NOMO-1 treated with DMSO at 0.1 percent for 48 hours (cell line): Measurements from ENCODE around the gene TRIM31.
"Not testable (repeated sequence)": the region's sequence is repeated elsewhere in the genome, so short reads cannot be mapped to it uniquely, and the experiment has no call there.

Source experiments
- DNase-seq: peaks from one replicate; lab custom pipeline; 2025; ENCODE audit not compliant: unreplicated experiment; lab: John Stamatoyannopoulos, UW

TRIM31 gene

DNA sequence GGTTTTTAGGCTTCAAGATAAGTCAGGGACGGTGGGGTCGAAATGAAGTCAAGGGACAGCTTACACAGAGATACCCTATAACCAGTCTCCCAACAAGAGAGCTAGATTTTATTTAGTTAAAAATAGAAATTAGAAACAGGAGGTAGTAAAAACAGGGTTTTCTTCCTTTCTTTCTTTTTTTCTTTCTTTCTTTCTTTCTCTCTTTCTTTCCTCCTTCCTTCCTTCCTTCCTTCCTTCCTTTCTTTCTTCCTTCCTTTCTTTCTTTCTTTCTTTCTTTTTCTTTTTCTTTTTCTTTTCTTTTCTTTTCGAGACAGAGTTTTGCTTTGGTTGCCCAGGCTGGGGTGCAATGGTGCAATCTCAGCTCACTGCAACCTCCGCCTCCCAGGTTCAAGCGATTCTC is 5.8 kb upstream of the TRIM31 start:
- DNase-seq, result not testable (repeated sequence)

DNA sequence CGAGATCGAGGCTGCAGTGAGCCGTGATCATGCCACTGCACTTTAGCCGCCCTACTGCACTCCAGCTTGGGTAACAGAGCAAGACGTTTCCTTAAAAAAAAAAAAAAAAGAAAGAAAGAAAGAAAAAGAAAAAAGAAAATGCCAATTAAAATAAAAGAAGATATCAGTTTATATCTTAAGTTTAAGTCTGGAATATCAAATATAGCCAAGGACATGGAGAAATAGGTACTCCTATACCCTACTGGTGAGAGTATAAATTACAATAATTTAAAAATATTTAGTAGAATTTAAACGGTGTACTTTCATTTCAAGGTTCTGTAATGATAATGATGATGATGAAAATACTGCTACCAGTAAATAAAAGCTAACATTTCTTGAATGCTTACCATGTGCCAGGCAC is 3.8 kb upstream of the TRIM31 start:
- no peak for DNase-seq

DNA sequence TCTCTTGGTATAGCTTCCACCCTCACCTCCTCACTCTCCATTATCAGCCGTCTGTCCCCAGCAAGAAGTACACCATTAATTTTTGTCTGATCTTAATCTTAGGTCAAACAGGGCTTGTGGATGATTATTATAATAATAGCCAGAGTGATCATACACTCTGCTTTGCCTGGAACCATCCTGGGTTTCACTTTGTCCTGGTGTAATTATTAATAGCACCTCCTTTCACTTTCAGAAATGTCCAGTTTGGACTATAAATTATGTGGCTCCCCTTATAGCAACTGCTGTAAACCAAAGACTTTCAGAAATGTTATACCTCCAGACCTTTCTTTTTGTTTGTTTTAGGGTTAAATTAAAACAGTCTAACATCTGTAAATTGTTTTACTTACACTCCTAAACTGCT is 951 bp upstream of the TRIM31 start:
- DNase-seq, result no peak

DNA sequence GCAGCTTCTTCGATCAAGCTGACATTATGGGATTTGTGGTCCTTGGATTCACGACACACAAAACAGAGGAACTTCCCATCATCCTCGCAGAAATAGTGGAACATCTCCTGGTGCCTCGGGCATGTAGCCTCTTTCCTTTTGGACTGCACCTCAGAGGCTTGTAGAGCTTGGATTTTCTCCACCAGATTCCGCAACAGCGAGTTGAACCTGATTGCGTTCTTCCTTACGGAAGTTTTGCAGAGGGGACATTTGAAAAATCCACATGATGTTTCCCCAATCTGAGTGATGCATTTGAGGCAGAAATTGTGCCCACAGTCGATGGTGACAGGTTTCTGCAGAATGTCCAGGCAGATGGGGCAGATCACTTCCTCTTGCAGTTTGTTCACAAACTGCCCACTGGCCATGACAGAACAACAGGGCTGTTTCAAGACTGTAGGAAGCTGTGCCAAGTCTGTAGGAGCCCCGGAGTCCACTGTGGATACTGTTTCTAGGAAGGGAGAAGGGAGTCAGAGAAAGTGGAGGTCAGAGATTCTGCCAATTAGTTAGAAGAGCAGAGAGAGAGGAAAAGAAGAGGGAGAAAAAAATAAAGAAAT is 392 bp downstream of the TRIM31 start:
- no peak for DNase-seq

DNA sequence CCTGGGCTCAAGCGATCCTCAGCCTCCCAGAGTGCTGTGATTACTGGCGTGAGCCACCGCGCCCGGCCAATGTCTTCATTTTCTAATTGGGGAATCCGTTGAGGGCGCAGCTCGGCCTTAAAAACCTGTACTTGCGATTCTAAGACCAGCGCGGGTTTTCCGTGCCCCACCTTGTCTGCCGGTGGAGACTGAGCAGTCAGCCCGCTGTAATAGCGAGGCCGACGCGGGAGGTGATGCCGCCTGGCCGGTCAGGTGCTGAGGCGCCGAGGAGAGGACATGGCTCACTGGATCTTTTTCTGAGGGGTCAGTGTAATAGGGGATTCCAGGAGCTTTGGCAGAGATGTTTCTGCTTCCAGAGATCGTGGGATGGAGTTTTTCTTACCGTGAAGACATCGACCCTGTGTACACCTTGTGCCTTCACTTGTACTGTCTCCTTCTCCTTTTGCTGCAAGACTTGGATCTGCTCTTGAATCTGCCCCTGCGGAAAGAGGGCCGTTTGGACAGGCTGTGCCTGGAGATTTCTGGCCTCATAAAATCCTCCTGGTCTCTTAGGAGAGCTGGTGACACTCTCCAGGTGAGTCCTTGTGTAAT is 1.5 kb downstream of the TRIM31 start:
- DNase-seq, result no peak

DNA sequence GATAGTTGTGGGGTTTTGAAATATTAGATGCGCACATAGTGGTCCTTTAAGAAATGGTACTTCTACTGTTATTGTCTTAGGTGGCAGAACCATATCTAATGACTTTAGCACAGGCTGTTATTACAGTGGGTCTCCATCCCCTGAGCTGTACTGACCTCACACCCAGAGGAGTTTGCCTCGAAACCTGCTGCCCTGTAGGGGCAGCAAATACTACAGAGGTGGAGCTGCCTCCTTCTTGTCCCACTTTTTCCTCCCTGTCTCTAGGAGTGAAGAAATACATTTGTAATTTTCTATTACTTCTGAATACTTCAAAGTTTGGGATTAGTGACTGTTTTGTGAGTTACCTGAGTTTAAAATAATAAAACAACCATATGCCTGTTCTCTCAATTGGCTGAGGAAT is 8.2 kb downstream of the TRIM31 start:
- no peak for DNase-seq

DNA sequence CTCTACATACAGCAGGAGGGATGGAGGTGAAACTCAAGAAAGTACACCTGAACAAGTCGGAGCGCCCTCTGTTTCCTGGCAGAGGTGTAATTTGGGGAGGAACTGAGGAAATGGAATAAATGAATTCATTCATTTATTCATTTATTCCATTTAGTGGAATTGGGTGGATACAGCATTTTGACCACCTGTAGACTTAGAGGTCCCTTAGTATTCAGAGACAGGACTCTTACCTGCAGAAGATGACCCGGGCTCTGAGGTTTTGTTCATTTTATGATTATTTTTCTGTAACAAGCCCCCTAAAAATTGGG is 9.1 kb downstream of the TRIM31 start:
- DNase-seq, result no peak

DNA sequence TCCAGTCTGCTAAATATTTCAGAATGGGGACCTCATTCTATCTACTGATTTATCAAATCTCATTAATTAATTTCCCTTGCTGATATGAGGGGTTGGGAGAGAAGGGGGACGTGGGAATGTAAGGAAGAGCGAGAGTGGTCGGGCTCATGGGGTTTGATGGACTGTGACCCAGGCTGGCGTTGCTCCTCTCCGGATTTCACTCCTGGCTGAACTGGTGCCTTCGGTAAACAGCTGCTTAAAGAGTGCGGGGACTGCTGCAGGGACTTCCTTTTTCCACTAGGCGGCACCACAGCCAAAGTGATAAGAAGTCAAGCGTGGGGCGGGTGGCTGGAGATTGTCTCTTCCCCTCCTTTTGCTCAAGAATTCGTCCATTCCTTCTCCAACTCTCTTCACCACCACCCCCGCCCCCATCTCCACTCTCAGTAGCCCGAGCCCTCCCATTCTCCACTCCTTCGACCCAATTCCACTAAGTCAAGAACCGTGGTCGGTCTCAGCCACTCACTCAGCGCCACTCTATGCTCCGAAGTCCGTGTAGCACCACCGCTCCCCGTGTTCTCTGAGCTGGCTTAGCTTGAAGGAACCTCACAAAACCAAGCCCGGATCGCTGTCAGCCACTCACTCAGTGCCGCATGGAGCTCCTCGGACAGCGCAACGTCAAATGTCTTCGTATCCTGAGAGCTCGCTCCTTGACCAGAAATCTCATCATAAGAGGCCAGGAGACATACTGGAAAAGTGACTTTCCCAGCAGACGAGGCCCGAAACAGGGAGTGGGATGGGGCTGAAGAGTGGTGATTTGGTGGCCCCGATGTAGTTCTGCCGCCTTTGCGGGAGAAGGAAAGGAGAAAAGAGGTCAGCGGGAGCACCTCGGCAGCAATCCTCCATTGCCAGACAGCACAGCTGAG is 9.7 kb downstream of the TRIM31 start:
- peak; percentile 88 for DNase-seq

DNA sequence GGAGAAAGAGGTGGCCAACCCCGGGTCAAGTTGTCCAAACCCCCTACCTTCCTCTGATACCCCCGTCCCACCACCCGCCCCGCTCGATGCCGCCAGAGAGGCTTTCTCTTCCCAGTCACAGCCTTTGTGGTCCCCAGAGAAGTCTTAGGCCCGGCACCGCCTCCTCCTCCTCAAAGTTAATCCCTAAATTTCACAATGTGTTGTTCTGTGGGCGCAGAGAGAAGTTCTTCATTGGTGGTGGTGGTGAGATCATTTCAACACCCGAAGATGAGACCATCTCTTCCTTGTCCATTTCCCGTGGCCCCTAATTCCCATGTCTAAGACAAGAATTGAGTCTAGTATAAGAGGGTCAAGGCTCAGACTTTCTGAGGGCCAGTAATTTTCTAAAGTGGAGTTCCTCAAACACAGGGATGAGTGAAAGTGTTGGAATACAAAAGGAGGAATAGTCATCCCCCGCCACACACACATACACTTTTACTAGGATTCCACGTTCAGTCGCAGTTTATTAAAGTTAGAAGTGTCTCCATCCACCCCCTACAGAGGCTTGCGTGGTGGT is 10.4 kb downstream of the TRIM31 start:
- DNase-seq, result no peak

DNA sequence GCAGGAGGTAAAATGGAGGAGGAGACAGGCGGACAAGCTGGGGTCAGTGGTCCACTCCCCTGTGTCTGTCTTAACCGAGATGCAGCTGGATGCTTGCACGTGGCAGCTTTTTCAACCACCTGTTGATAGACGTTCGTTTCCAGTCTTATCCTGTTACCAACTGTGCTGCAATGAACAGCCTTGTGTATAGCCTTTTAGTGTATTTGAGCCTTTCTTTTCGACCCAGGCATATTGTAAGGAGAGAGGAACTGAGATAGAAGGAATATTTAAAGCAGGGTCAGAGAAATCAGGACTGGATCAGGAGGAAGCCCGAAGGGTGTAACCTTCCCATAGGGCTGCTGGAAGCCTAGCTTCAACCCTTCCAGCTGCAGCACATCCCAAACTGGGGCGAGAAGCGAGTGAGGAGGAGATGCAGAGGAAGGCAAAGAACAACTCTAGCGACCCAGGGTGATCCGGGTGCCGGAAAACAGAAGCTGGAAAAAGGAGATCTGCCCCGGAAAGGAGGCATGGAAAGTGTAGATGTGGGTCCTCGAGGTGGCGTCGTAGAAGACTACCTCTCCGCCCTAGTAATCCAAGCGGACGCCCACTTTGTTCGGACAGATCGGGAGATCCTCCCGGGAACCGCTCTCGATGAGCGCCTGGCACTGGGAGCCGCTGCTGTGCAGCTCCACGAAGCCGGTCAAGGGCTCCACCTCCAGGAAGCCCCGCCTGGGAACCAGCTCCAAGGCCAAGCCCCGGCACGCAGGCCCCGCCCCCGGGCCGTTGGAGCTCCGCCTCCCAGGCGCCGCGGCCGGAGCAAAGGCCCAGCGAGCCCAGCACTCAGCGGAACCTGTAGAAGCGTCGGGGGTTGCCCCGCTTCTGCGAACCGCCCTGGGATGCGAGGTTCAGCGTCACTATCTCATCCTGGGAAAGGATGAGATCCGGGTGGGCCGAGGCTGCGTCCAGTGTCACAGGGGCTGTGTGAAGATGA is 11.2 kb downstream of the TRIM31 start:
- peak; percentile 55 for DNase-seq

DNA sequence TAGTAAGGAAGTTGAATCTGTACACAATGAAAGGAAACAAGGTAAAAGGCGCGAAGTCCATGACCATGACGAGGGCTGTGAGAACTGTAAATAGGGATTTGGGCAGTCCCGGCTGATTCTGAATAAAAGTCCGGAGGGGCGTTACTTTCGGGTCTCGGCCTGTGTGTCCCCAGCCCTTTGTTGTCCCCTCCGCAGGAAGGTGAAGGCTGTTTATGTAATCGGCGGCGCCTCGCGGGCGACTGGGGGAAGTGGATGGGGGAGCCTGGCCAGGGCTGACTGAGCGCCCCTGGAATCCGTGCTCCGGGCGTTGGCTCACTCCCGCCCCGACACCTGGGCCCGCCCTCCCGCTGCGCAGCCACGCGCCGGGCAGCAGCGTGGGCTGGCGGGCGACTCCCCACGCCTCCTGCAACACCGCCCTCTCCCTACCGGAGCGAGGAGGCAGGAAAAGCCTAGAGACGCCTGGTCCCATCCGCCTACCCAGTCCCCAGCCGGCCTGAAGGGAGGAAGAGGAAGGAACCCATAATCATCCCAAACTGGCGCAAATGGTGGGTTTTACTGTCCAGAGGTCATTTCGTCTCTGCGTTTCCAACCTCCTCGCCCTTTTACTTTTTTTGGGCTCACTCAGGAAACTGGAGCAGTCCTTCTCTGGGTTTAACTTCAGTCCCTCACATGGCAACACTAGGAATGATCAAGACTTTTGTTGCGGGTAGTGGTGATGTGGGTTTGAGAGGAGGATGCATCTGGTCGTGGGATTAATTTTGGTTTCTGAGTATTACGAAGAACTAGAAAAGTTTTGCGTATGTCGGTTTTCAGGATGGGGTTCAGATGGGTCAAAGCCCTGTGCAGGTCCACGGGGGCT is 12.1 kb downstream of the TRIM31 start:
- no peak for DNase-seq

DNA sequence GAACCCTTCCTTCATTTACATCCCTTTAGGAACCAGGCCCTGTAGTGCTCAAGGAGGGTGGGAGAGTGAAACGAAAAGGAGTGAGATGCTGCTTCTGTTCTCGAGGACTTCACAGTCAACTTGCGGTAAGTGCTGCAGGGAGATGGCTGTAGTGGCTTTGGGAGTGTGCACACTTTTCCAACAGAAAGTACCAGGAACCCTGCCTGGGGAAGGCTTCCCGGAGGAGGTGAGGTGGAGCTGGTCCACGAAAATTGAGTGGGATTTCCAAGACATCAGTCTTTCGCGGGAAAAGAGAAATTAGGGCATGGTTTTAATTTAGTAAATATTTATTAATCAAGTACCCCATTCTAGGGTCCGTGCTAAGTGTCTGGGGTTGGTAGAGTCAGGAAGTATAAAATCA is 12.7 kb downstream of the TRIM31 start:
- DNase-seq, result no peak

DNA sequence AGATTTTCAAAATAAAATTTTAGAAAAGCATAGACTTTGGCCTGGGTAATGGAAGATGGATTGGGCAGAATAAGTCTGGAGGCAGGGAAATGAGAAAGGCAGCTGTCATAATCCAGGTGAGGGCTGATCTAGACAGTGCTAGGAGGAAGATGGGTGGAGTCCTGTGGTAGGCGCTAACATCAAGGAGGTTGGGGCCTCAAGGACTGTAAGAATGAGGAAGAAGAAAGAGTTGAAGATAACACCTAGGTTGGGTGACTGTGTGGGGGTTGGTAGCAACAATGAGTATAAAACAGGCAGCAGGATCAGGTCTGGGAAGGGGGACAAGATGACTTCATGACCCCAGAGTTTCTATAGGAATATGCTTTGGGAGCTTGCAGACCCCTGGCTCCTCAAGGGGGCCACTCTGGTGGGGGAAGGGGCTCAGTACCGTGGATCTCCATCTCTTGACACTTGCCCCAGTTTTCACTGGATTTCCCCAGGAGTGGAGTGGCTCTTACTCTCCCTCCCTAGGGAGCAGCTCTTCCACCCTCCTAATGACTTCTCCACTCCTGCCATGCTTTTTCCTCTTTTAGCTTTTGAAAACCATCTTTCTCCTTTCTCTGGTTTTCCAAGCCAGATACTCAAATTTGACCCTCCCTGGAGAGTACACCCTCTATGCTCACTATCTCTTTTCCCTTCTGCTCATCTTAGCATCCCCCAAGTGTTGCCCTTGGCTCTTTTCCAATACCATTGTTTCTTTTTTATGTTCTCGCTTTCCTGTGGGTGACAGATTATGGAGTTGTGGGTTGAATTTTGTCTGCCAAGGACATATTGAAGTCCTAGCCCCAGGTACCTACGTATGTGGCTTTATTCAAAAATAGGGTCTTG is 14.8 kb downstream of the TRIM31 start:
- DNase-seq, result no peak

DNA sequence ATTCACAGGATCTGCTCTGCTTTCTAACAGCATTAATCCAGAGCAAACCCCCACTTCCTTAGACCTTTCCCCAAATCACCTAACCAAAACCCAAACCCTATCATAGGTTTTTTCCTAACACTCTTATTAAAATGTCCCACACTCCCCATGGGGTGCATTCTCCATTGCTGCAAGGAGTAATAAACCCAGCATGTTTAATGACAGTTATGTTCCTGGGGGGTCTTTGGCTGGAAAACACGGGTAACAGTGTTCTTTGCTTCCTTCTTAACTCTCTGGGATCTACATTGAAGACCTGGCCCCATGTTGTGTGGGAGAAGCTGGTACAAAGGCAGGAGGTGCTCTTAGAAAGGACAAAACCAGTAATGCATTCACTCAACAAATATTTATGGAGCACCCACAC is 16.1 kb downstream of the TRIM31 start:
- no peak for DNase-seq

DNA sequence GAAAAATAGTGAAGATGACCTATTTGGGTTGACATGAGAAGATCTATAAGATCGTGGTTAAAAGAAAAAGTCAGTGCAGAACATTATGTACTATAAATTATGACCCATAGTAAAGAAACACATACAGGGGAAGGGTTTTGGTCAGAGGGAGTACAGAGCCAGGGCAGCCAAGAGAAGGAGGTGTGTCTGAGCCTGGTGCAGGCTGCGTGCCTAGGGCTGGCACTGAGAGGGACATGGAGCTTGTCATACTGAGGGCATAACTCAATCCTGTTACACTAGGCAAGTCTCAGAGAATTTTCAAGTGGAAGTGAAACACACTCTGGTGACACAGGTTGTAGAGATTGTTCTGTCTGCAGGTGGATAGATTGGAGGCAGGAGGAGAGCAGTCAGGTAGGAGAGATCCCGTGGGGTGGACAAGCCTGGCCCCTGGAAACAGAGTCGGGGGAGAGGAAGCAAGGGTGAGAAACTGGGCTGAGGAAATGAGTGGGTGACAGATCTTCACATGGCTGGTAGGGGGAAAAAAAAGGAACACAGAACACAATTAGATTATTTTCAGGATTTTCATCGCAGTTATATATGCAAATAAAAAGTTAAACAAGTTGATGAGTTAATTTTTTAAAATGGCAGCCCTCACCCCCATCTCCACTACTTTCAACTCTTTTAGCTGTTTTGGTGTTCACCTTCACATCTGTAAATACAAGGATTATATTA is 18.8 kb downstream of the TRIM31 start:
- DNase-seq, result no peak

DNA sequence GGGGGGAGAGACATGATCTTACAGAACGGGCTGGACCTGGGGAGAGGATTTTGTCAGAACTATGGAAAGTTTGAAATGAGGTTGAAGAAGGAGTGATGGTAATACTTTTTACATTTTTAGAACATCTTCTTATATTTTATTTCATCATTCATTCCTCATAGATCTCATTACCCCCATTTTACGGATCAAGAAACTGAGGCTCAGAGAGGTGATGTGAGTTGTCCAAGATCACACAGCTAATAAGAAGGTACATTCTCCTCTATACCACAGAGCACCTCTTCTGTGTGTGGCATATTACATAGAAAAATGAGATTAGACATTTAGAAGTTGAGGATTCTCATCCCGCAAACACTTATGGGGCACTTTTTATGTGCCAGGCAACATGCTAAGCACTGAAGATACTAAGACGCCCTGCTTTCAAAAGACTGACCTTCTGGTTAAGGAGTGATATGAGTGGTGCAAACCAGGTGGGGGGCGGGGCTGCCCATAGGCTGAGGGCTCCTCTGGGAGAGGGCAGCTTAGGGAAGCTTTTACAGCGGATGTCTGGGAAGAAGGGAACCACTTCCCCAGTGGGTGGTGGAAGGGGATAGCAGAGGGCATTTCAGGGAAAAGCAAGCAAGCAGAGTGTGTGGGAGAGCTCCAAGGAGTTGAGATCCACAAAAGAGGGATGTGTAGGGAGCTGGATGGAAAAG is 19.9 kb downstream of the TRIM31 start:
- no peak for DNase-seq

DNA sequence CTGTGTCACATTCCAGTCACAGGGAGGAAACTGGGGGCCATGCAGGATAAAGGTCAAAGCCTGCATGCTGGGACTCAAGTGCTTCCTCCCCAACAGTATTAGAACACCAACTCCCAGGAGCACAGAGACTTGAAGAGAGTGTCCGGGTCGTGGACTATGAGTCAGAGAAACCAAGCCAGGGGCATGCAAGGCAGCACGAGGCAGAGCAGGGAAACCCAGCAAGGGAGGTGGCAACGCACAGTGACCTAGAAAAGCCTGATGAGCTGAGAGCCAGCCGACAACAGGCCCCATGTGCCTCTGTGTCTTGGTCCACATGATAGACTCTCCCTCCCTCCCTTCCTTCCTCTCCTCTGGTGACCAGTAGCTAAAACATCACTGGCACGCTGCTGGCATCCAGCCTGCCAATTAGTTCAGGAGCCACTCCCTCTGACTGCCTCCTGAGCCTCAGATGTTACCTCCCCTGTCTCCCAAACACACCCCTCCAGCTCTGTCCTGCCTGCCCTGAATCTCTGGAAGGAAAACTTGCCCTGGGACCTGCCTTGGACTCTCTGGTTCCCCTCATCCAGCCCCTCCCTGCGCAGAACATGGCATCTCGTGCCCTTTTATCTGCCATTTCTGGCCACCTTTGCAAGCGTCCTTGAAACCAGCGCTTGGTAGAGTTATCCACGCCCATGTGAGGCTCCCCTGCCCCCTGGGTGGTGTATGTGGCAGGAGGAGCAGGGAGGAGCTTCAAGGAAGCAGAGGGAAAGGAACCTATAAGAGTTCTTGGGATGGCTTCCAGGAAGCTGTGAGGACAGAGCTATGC is 21.1 kb downstream of the TRIM31 start:
- DNase-seq, result no peak
